MCF 10A (cell line): ENCODE data around the gene PROB1. TPM values are rescaled to one million over a fixed set of nuclear protein-coding genes. Genes with fewer than 3 reads are reported as not detected.
A peak's percentile ranks its signal among the peaks of the same experiment; 100 is the strongest.
"Not testable (repeated sequence)": the region's sequence is repeated elsewhere in the genome, so short reads cannot be mapped to it uniquely, and the experiment has no call there.

Experiments used
- BruUV-seq: library from RNA; stranded (reverse); fragments of 400-500 nt; replicated peaks from 2 replicates; lab custom pipeline; 2021; lab: Mats Ljungman, UMichigan
- CTCF ChIA-PET: fragments of 300-600 bp; sonication (Branson Sonifier 250); formaldehyde crosslinking; extraction: SDS; loops from one replicate; lab custom pipeline; 2021; ENCODE audit warnings: antibody characterized with exemption, inconsistent platforms; lab: Yijun Ruan, JAX
- POLR2A ChIA-PET: fragments of 300-600, 350-650 bp; sonication (Branson Sonifier 250); formaldehyde crosslinking; extraction: SDS; loops from one replicate; lab custom pipeline; 2020; ENCODE audit warnings: antibody characterized with exemption, inconsistent platforms; lab: Yijun Ruan, JAX
- DNase-seq: peaks from one replicate; pipeline ENCODE4 v3.0.0-alpha.2; 2018; ENCODE audit not compliant: unreplicated experiment
- H3K27ac Mint-ChIP-seq: one replicate; pipeline ENCODE4 v1.8.0; 2022; ENCODE audit warnings: mild to moderate bottlenecking, low read depth, mixed read lengths; ENCODE audit not compliant: unreplicated experiment
- H3K27me3 Mint-ChIP-seq: one replicate; pipeline ENCODE4 v1.8.0; 2022; ENCODE audit warnings: mixed read lengths; ENCODE audit not compliant: insufficient read depth, unreplicated experiment
- H3K36me3 Mint-ChIP-seq: one replicate; pipeline ENCODE4 v1.8.0; 2022; ENCODE audit warnings: mild to moderate bottlenecking, moderate library complexity, mixed read lengths; ENCODE audit not compliant: insufficient read depth, unreplicated experiment
- H3K4me1 Mint-ChIP-seq: one replicate; pipeline ENCODE4 v1.8.0; 2022; ENCODE audit warnings: mixed read lengths; ENCODE audit not compliant: insufficient read depth, unreplicated experiment
- H3K4me3 Mint-ChIP-seq: one replicate; pipeline ENCODE4 v1.8.0; 2022; ENCODE audit warnings: mild to moderate bottlenecking, moderate library complexity, mixed read lengths; ENCODE audit not compliant: unreplicated experiment
- H3K9me3 Mint-ChIP-seq: one replicate; pipeline ENCODE4 v1.8.0; 2022; ENCODE audit warnings: mixed read lengths; ENCODE audit not compliant: unreplicated experiment
- CTCF ChIP-seq: fragments of 200-600 bp; IDR thresholded peaks from one replicate; pipeline ENCODE4 v1.8.0; 2022; ENCODE audit warnings: antibody characterized with exemption, mild to moderate bottlenecking; ENCODE audit not compliant: unreplicated experiment
- intact Hi-C: fragments of 100-400 bp; cut with micrococcal nuclease; formaldehyde crosslinking; loops from 2 replicates; pipeline ENCODE4 v1.14.1; 2022
- total RNA-seq: library from RNA; stranded (reverse); gene quantifications from 2 replicates; pipeline ENCODE4 v1.2.3, GENCODE V29; 2022

Gene PROB1
- total RNA-seq, 1 experiment from 2014 or later = 2.3 TPM

- ChIA-PET CTCF (interaction anchor here (0.6 to 1.6 kb wide), 3 partner anchors 9 to 17 kb away, joined by 3 to 7 read pairs (median 3); partner anchors contain the start of gene PAIP2), POLR2A (interaction anchor here (0.9 to 2.6 kb wide), 3 partner anchors 14 to 16 kb away, joined by 3 to 16 read pairs (median 7); partner anchors contain the start of gene PAIP2)
- BruUV-seq = no TSS peak
- TF ChIP-seq CTCF = no peak
- no peak overlapping the region for H3K4me3 Mint-ChIP-seq
- intact Hi-C loops = no loop called here
- no peaks in the 10 kb centered on the region for H3K27me3 Mint-ChIP-seq
- peaks cover 70% of the 10 kb centered on the region for H3K36me3 Mint-ChIP-seq
- H3K27ac Mint-ChIP-seq = peak overlapping the region; percentile 61
- no peak for DNase-seq
- peaks cover 9% of the 10 kb centered on the region for H3K9me3 Mint-ChIP-seq
- H3K4me1 Mint-ChIP-seq = peaks cover 15% of the 10 kb centered on the region
Observed at GRCh38 chr5:139358064-139358463, 36.8 kb downstream of the PROB1 start.

- DNase-seq, H3K9me3 Mint-ChIP-seq, CTCF ChIA-PET, H3K4me3 Mint-ChIP-seq, H3K27ac Mint-ChIP-seq, BruUV-seq, intact Hi-C loops, H3K27me3 Mint-ChIP-seq: not testable (repeated sequence)
- peaks cover 76% of the 10 kb centered on the region for H3K36me3 Mint-ChIP-seq
- H3K4me1 Mint-ChIP-seq = peaks cover 21% of the 10 kb centered on the region
- POLR2A ChIA-PET = interaction anchor here (0.7 to 3.8 kb wide), 3 partner anchors 15 to 89 kb away, joined by 3 to 33 read pairs (median 3); partner anchors contain the start of gene PAIP2
Observed at GRCh38 chr5:139355900-139356299, 39.0 kb downstream of the PROB1 start.

- no TSS peak for BruUV-seq
- H3K27me3 Mint-ChIP-seq = no peaks in the 10 kb centered on the region
- peaks cover 9% of the 10 kb centered on the region for H3K9me3 Mint-ChIP-seq
- peaks cover 73% of the 10 kb centered on the region for H3K36me3 Mint-ChIP-seq
- H3K27ac Mint-ChIP-seq = no peak overlapping the region
- POLR2A ChIA-PET = interaction anchor here (0.9 to 3.8 kb wide), 4 partner anchors 10 to 207 kb away, joined by 4 to 33 read pairs (median 4); partner anchors contain the start of genes PAIP2 and UBE2D2
- DNase-seq = no peak
- CTCF ChIA-PET = interaction anchor here (0.5 to 1.8 kb wide), 3 partner anchors 12 to 483 kb away, joined by 3 to 16 read pairs (median 3); partner anchors contain the start of gene PAIP2
- no peak for TF ChIP-seq CTCF
- H3K4me3 Mint-ChIP-seq = no peak overlapping the region
- H3K4me1 Mint-ChIP-seq = peaks cover 16% of the 10 kb centered on the region
- intact Hi-C loops = no loop called here
Observed at GRCh38 chr5:139354186-139354585, 40.7 kb downstream of the PROB1 start.

GRCh38 chr5:139347863-139348262 is 47.0 kb downstream of the PROB1 start:
- BruUV-seq, H3K27ac Mint-ChIP-seq, intact Hi-C loops, H3K4me3 Mint-ChIP-seq, POLR2A ChIA-PET, DNase-seq, H3K27me3 Mint-ChIP-seq, H3K9me3 Mint-ChIP-seq: not testable (repeated sequence)
- peaks cover 21% of the 10 kb centered on the region for H3K4me1 Mint-ChIP-seq
- CTCF ChIA-PET = interaction anchor here (0.6 to 0.7 kb wide), 3 partner anchors 18 to 496 kb away, joined by 3 to 4 read pairs (median 3); no protein-coding TSS in a partner anchor
- H3K36me3 Mint-ChIP-seq = peaks cover 74% of the 10 kb centered on the region

- H3K27ac Mint-ChIP-seq, H3K9me3 Mint-ChIP-seq, DNase-seq, BruUV-seq, H3K4me3 Mint-ChIP-seq, H3K27me3 Mint-ChIP-seq, intact Hi-C loops, CTCF ChIA-PET: not testable (repeated sequence)
- Mint-ChIP-seq H3K36me3 (peaks cover 73% of the 10 kb centered on the region), H3K4me1 (peaks cover 26% of the 10 kb centered on the region)
- POLR2A ChIA-PET = interaction anchor here (1.0 kb wide), 1 partner anchor 19 kb away, joined by 3 read pairs; no protein-coding TSS in a partner anchor
Observed at GRCh38 chr5:139345442-139345841, 49.5 kb downstream of the PROB1 start.
